Islet of Langerhans (tissue), 1 donor: ENCODE measurements around the gene FOXK2.

Experiments
- FAIRE-seq: peaks from one replicate; lab custom pipeline; 2011; peaks lifted over from hg19 to GRCh38; lab: Jason Lieb, UNC

FOXK2 gene

DNA sequence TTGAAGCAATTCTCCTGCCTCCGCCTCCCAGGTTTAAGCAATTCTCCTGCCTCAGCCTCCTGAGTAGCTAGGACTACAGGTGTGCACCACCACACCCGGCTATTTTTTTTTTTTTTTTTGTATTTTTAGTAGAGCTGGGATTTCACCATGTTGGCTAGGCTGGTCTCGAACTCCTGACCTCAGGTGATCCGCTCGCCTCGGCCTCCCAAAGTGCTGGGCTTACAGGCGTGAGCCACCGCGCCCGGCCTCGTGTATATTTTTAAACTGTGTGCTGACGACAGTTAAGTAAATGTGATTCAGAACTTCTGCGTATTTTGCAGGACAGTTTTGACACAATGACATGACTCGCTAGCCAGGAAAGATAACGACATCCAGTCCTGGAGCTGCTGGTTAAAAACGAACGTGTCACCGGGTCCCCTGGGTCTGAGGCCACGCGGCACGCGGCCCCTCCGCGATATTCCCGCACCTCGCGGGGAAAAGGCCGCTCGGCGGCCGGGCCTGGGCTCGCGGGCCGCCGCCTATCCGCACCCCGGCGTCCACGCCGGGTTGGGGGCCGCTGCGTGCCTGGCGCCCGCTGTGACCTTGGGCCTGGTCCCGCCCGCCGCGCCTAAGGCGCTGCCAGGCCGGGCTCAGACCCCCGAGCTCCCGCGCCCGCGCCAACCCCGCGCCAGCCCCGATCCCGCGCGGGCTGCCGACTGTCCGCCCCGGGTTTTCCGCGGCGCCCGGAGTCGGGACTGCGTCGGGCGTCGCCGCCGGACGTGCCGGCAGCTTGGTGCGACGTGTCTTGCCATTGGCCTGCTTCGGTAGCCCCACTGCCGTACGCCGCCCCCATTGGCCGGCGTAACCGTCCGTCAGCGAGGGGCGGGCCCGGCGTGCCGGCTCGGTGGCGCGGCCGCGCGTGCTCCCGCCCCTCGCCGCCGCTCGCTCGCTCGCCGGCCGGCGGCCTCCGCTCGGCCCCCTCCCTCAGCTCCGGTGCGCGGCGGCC is at the start of gene FOXK2:
Gene FOXK2 (plus strand): TSS at position 907 of the 985 bp plus-strand sequence. CDS start 157 bp downstream, outside the sequence.
- FAIRE-seq, result no peak

GRCh38 chr17:82470065-82470464 is 49.5 kb upstream of the FOXK2 start:
- no peak for FAIRE-seq

GRCh38 chr17:82474223-82475010 is 45.1 kb upstream of the FOXK2 start:
- no peak for FAIRE-seq

- no peak for FAIRE-seq
Measured at GRCh38 chr17:82475458-82475857, 44.1 kb upstream of the FOXK2 start.

- no peak for FAIRE-seq
Measured at GRCh38 chr17:82477934-82478333, 41.6 kb upstream of the FOXK2 start.

GRCh38 chr17:82479602-82480001 is 39.9 kb upstream of the FOXK2 start:
- FAIRE-seq, result no peak

DNA sequence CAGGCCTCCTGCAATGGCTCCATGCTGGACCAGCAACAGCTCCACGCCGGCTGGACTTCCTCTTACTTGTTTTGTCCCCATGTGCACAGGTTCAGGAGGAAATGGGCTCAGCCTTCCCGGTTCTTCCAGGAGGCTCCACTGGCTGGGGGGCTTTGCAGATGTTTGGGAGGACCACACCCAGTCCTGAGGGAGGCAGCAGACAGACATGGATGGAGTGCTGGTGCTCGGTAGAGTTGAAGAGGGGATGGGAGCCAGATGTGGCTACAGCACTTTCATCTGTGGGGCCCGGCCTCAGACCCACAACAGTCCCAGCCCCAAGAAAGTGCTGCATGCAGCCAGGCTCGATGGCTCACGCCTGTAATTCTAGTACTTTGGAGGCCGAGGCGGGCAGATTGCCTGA is 39.2 kb upstream of the FOXK2 start:
- no peak for FAIRE-seq

- no peak for FAIRE-seq
Measured at GRCh38 chr17:82483204-82483660, 36.3 kb upstream of the FOXK2 start.

DNA sequence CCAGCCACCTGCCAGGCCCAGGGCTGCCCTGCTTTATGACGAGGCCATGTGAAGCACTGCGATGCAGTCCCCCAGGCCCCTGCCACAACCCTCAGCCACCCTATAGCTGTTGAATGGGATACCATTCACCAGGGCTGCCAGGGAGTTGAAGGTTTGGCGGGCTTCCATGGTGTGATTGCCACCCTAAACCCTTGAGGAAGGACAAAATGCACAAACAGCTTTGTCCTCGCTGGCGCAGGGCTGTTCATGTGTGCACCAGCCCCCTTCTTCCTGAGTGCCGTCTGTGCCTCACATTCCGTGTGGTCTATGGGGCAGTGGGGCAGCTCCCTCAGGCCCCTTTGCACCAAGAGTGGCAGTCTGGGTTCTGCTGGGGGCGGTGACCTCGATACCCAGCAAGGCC is 35.7 kb upstream of the FOXK2 start:
- FAIRE-seq, result no peak

- no peak for FAIRE-seq
Measured at GRCh38 chr17:82486231-82487094, 33.1 kb upstream of the FOXK2 start.

- FAIRE-seq, result no peak
Measured at GRCh38 chr17:82487910-82488309, 31.6 kb upstream of the FOXK2 start.

- FAIRE-seq, result no peak
Measured at GRCh38 chr17:82489117-82489516, 30.4 kb upstream of the FOXK2 start.

- no peak for FAIRE-seq
Measured at GRCh38 chr17:82489851-82490511, 29.6 kb upstream of the FOXK2 start.

- FAIRE-seq, result no peak
Measured at GRCh38 chr17:82490512-82491195, 28.9 kb upstream of the FOXK2 start.

- FAIRE-seq, result no peak
Measured at GRCh38 chr17:82491196-82491530, 28.4 kb upstream of the FOXK2 start.

DNA sequence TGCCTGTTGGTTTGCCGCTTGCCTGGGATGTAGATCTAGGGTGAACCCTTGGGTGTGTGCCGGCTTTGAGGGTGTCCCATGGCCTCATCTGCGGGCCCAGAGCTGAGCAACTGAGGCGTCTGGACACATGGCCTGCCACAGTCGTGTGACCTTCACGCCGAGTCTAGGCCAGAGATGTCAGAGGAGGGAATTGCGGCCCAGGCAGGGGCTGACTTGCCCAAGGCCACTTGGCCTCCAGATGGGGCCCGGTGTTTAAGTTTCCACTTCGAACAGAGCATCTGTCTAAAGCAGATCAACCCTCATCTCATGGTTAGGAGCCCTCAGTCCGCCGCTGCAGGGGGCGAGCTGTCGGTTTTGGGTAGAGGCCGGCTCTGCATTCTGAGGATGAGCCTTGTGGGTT is 28.0 kb upstream of the FOXK2 start:
- no peak for FAIRE-seq

DNA sequence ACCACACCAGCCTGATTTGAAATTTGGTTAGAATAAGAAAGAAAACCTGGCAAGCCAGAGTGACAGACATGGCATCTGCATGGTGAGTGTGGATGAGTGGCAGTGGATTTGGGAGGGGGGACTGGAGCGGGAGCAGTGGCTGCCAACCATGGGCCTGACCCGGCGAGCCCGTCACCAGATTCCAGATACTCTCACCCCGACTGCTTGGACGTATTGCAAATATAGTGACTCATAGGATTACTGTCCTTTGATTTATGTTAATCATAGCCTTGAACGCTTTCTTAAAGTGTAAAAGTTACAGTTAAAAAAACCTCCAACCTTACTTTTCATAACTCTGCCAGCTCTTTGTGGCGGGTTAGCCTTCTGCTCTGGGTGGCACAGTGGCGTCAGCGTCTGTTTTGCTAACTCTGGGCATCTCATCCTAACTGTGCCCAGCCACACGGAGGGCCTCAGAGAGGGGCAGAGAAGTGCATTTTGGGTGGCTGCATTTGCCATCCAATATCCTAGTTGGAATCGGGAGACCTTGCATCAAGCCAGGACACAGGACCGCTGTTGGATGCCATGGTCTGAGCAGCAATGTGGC is 26.8 kb upstream of the FOXK2 start:
- no peak for FAIRE-seq

GRCh38 chr17:82493226-82493781 is 26.2 kb upstream of the FOXK2 start:
- no peak for FAIRE-seq

DNA sequence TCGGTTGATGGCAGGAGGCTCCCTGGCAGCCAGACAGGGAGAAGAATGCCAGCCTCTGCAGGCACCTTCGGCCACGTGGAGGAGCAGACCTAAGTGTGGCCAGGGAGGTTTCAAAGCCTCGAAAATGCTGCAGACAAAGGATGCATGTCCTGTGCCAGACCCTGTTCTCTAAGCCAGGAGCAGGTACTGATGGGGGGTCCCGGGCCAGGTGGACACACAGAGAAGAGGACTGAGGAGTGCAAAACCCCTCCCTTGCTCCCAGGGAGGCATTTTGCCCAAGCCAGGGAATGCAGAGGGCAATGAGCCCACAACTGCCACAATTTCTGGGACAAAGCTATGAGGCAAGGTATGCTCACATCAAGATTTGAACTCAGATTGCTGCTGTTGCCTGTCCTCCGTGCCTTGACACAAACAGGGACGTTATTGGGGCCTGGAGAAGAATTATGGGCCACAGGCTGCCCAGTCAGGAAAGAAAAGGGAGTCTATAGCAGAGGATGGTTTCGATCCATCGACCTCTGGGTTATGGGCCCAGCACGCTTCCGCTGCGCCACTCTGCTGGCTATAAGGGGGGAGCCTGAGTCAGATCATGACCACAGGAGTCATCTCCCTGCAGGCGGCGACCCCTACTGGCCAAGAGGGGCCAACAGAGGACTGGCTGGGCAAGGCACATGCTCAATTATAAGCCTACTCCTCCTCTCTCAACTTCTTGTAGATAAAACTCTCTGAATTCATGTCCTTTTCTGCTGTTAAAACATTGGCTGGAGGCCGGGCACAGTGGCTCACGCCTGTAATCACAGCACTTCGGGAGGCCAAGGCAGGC is 25.1 kb upstream of the FOXK2 start:
- FAIRE-seq, result no peak
